ENCODE results near the gene NT5C1B. TPM values are rescaled to one million over a fixed set of nuclear protein-coding genes. Genes with fewer than 3 reads are reported as not detected.
A peak's percentile ranks its signal among the peaks of the same experiment; 100 is the strongest.

NT5C1B gene
- total and polyA plus RNA-seq, 10 donors: not detected

- TF ChIP-seq POLR2AphosphoS5 (IDR thresholded peaks at IDR 0.05) (no peak), CTCF (IDR thresholded peaks at IDR 0.05 in 8 of 11, conservative IDR thresholded peaks at IDR 0.05 in 3 of 11) (no peak), POLR2A (IDR thresholded peaks at IDR 0.05) (no peak)
- DNase-seq: no peak
- Histone ChIP-seq H3K27ac (no peak overlapping the region), H3K27me3 (replicated peaks in 1 of 7) (no peaks in the 10 kb centered on the region), H3K4me1 (peaks cover 0 to 16% (median 4%) of the 10 kb centered on the region in 6 donors), H3K9me3 (no peaks in the 10 kb centered on the region), H3K4me3 (no peak overlapping the region), H3K36me3 (no peaks in the 10 kb centered on the region)
- WGBS, 5 donors: 90 to 98% (median 91%) methylated on average over 2 of the region's 2 CpGs
- intact Hi-C loops (cut with DNase I; ENCODE audit: low total_unique reads): no loop called here
These were observed 12.9 kb upstream of the NT5C1B start for GRCh38 chr2:18602298-18602697.

GRCh38 chr2:18600255-18600613, 10.9 kb upstream of the NT5C1B start:
- no peak for TF ChIP-seq POLR2AphosphoS5 (IDR thresholded peaks at IDR 0.05)
- TF ChIP-seq CTCF (IDR thresholded peaks at IDR 0.05 in 8 of 11, conservative IDR thresholded peaks at IDR 0.05 in 3 of 11): no peak
- no peak for TF ChIP-seq POLR2A (IDR thresholded peaks at IDR 0.05)
- intact Hi-C loops (cut with DNase I; ENCODE audit: low total_unique reads): no loop called here
- Histone ChIP-seq H3K36me3 (no peaks in the 10 kb centered on the region), H3K27ac (no peak overlapping the region), H3K27me3 (replicated peaks in 1 of 7) (no peaks in the 10 kb centered on the region), H3K4me1 (peaks cover 0 to 16% (median 4%) of the 10 kb centered on the region in 6 donors), H3K4me3 (no peak overlapping the region), H3K9me3 (peaks cover 0 to 11% (median 0%) of the 10 kb centered on the region in 8 donors)
- 24 to 66% (median 37%) methylated on average over 2 of the region's 2 CpGs for WGBS, 5 donors
- no peak for DNase-seq

GRCh38 chr2:18599509-18600254, 10.3 kb upstream of the NT5C1B start:
- Histone ChIP-seq H3K36me3 (no peaks in the 10 kb centered on the region), H3K4me1 (peaks cover 0 to 16% (median 4%) of the 10 kb centered on the region in 6 donors), H3K27ac (no peak overlapping the region), H3K27me3 (replicated peaks in 1 of 7) (no peaks in the 10 kb centered on the region), H3K9me3 (peaks cover 0 to 11% (median 0%) of the 10 kb centered on the region in 8 donors), H3K4me3 (no peak overlapping the region)
- no peak for DNase-seq
- 56 to 74% (median 58%) methylated on average over 2 of the region's 2 CpGs for WGBS, 5 donors
- TF ChIP-seq POLR2A (IDR thresholded peaks at IDR 0.05) (no peak), CTCF (IDR thresholded peaks at IDR 0.05 in 8 of 11, conservative IDR thresholded peaks at IDR 0.05 in 3 of 11) (no peak), POLR2AphosphoS5 (IDR thresholded peaks at IDR 0.05) (no peak)
- intact Hi-C loops (cut with DNase I; ENCODE audit: low total_unique reads): no loop called here

- H3K9me3 ChIP-seq: peaks cover 0 to 11% (median 0%) of the 10 kb centered on the region in 8 donors
- no peak for DNase-seq
- intact Hi-C loops (cut with DNase I; ENCODE audit: low total_unique reads): no loop called here
- H3K27me3 ChIP-seq (replicated peaks in 1 of 7): no peaks in the 10 kb centered on the region
- H3K4me3 ChIP-seq: no peak overlapping the region
- 61 to 79% (median 75%) methylated on average over 6 of the region's 6 CpGs for WGBS, 5 donors
- peaks cover 0 to 16% (median 4%) of the 10 kb centered on the region in 6 donors for H3K4me1 ChIP-seq
- H3K36me3 ChIP-seq: no peaks in the 10 kb centered on the region
- peak overlapping the region in 1 of 8 donors; percentile 7 for H3K27ac ChIP-seq
- TF ChIP-seq POLR2A (IDR thresholded peaks at IDR 0.05) (no peak), CTCF (IDR thresholded peaks at IDR 0.05 in 8 of 11, conservative IDR thresholded peaks at IDR 0.05 in 3 of 11) (no peak), POLR2AphosphoS5 (IDR thresholded peaks at IDR 0.05) (no peak)
These were observed 9.6 kb upstream of the NT5C1B start for GRCh38 chr2:18598848-18599484.
